GM12878 (cell line): ENCODE data around the gene PGLYRP4. TPM values are rescaled to one million over a fixed set of nuclear protein-coding genes. Genes with fewer than 3 reads are reported as not detected.

Experiments used
- ATAC-seq: fragments of 200-7000 bp; cut with Tn5 transposase; 3 replicates; pipeline ENCODE4 v1.9.1; 2020; ENCODE audit warnings: mild to moderate bottlenecking, moderate library complexity
- BruUV-seq: library from RNA; stranded (reverse); fragments of 400-500 nt; replicated peaks from 2 replicates; lab custom pipeline; 2021; lab: Mats Ljungman, UMichigan
- CTCF ChIA-PET: fragments of 300-600 bp; sonication (Branson Sonifier 250); formaldehyde crosslinking; extraction: SDS; loops from one replicate; lab custom pipeline; 2021; ENCODE audit warnings: inconsistent platforms; lab: Yijun Ruan, JAX
- POLR2A ChIA-PET: fragments of 350-600 bp; formaldehyde crosslinking; extraction: SDS; loops from one replicate; lab custom pipeline; 2021; ENCODE audit warnings: inconsistent platforms; lab: Charles Lee
- RAD21 ChIA-PET: fragments of 300-600 bp; sonication (Branson Sonifier 250); formaldehyde crosslinking; loops from one replicate; lab custom pipeline; 2023; ENCODE audit warnings: antibody characterized with exemption; ENCODE audit not compliant: unreplicated experiment; lab: Charles Lee
- SMC1A ChIA-PET: fragments of 300-600 bp; sonication (Branson Sonifier 250); formaldehyde crosslinking; loops from one replicate; lab custom pipeline; 2023; ENCODE audit not compliant: unreplicated experiment, uncharacterized antibody; lab: Charles Lee
- DNase-seq: peaks from one replicate; pipeline ENCODE4 v3.0.0-alpha.2; 2011; ENCODE audit warnings: low read depth, low spot score
- FAIRE-seq: peaks from 3 replicates; lab custom pipeline; 2011; peaks lifted over from hg19 to GRCh38; lab: Jason Lieb, UNC
- H2AFZ ChIP-seq: 2 replicates; pipeline ENCODE4 v1.6.0; 2011; ENCODE audit warnings: low read depth, low read length, control low read depth; ENCODE audit not compliant: control insufficient read depth
- H3K27ac ChIP-seq: 2 replicates; pipeline ENCODE4 v1.5.1; 2011; ENCODE audit warnings: control low read depth; ENCODE audit not compliant: control insufficient read depth, insufficient read depth
- H3K27me3 ChIP-seq, 2 experiments: replicated peaks in 1 of 2; 2 replicates each; pipeline versions ENCODE4 v1.6.0 to v1.6.1; 2011; ENCODE audit warnings: low read length in 1 of 2; ENCODE audit not compliant: control insufficient read depth in 2 of 2, insufficient read depth in 2 of 2
- H3K36me3 ChIP-seq, 2 experiments: 2 replicates each; pipeline ENCODE4 v1.5.1; 2011; ENCODE audit warnings: low read length in 1 of 2; ENCODE audit not compliant: control insufficient read depth in 2 of 2, insufficient read depth in 2 of 2
- H3K4me1 ChIP-seq: 2 replicates; pipeline ENCODE4 v1.6.1; 2011; ENCODE audit warnings: mild to moderate bottlenecking, low read length, moderate library complexity, mixed read lengths; ENCODE audit not compliant: control insufficient read depth, insufficient read depth
- H3K4me2 ChIP-seq: 2 replicates; pipeline ENCODE4 v1.6.0; 2011; ENCODE audit warnings: control low read depth; ENCODE audit not compliant: control insufficient read depth, insufficient read depth
- H3K4me3 ChIP-seq: fragments of 200-600 bp; sonication (generic); 2 replicates; pipeline ENCODE4 v1.5.1; 2016
- H3K79me2 ChIP-seq: 2 replicates; pipeline ENCODE4 v1.6.0; 2011; ENCODE audit warnings: low read length; ENCODE audit not compliant: control insufficient read depth, insufficient read depth
- H3K9ac ChIP-seq: 2 replicates; pipeline ENCODE4 v1.8.0; 2011; ENCODE audit warnings: low read length, control low read depth, mixed read lengths; ENCODE audit not compliant: control insufficient read depth, insufficient read depth
- H3K9me3 ChIP-seq: replicated peaks from 3 replicates; pipeline ENCODE4 v1.5.1; 2011; ENCODE audit warnings: mild to moderate bottlenecking, low read length; ENCODE audit not compliant: control insufficient read depth, insufficient read depth
- H4K20me1 ChIP-seq: 2 replicates; pipeline ENCODE4 v1.6.0; 2011; ENCODE audit not compliant: control insufficient read depth, insufficient read depth
- BCL11A ChIP-seq: IDR thresholded peaks from 2 replicates; pipeline ENCODE4 v1.6.1; 2011; ENCODE audit warnings: low read depth, low read length
- DPF2 ChIP-seq: fragments of 450-650 bp; IDR thresholded peaks from 2 replicates; pipeline ENCODE4 v1.6.1; 2017; ENCODE audit warnings: mild to moderate bottlenecking
- SKIL ChIP-seq: fragments of 450-650 bp; IDR thresholded peaks from 2 replicates; pipeline ENCODE4 v1.6.1; 2017; ENCODE audit warnings: mild to moderate bottlenecking, low read depth, inconsistent platforms; ENCODE audit not compliant: poor library complexity, severe bottlenecking
- SMAD1 ChIP-seq: fragments of 450-650 bp; IDR thresholded peaks from 2 replicates; pipeline ENCODE4 v1.6.1; 2018; ENCODE audit warnings: mild to moderate bottlenecking, low read depth; ENCODE audit not compliant: partially characterized antibody
- USF2 ChIP-seq: IDR thresholded peaks from 2 replicates; pipeline ENCODE4 v1.6.1; 2011; ENCODE audit warnings: low read depth, low read length, improper control_type of control experiment, borderline replicate concordance
- WGBS: methylation state at CpG from one replicate; pipeline ENCODE4 v1.1.6; 2016; ENCODE audit warnings: low lambda C conversion rate; ENCODE audit not compliant: insufficient replicate concordance, insufficient coverage; ENCODE audit errors: missing lambda C conversion rate; 5-methylcytosine and 5-hydroxymethylcytosine counted together
- in situ Hi-C: fragments of 300-500 bp; cut with MboI; formaldehyde crosslinking; loops from 9 replicates; pipeline ENCODE4 v1.14.3; 2018; ENCODE audit warnings: mixed read lengths
- intact Hi-C: fragments of 100-400 bp; cut with micrococcal nuclease; formaldehyde crosslinking; loops from one replicate; pipeline ENCODE4 v1.14.2; 2022; ENCODE audit not compliant: unreplicated experiment
- polyA plus RNA-seq, 11 experiments: library from polyadenylated mRNA; depleted of rRNA in 4 of 11; unstranded in 6 of 11; stranded (reverse) in 5 of 11; fragments of >200 nt; fragmentation: Nextera tagmentation in 4 of 11; fragmentation: Illumina TruSeq in 1 of 11; extraction: Ambion mirVana in 4 of 11; extraction: Trizol in 1 of 11; gene quantifications; 1 replicate in 1 of 11; 2 replicates in 10 of 11; pipeline versions ENCODE4 v1.2.1 to v1.2.3, GENCODE V29; 2011 to 2016; ENCODE audit warnings: inconsistent platforms in 2 of 11, missing spikeins in 2 of 11, low read depth in 1 of 11
- total RNA-seq, 4 experiments: library from RNA; depleted of rRNA in 3 of 4; stranded (reverse); fragments of >200 nt in 3 of 4; fragmentation: Illumina TruSeq in 1 of 4; extraction: Trizol in 1 of 4; gene quantifications; 2 replicates each; pipeline versions ENCODE4 v1.2.1 to v1.2.3, GENCODE V29; 2013 to 2021
- TF ChIP-seq, protein P1 (sequence below): fragments of 450-650 bp; conservative IDR thresholded peaks from 2 replicates; pipeline ENCODE4 v1.6.1; 2017; ENCODE audit warnings: mild to moderate bottlenecking, moderate library complexity

Gene PGLYRP4
- total and polyA plus RNA-seq, 10 of the 15 experiments (the other 5 are each of a cell fraction or from before 2014, with no cell fraction given) = 0.22 to 3.0 (median 0.44) TPM

DNA sequence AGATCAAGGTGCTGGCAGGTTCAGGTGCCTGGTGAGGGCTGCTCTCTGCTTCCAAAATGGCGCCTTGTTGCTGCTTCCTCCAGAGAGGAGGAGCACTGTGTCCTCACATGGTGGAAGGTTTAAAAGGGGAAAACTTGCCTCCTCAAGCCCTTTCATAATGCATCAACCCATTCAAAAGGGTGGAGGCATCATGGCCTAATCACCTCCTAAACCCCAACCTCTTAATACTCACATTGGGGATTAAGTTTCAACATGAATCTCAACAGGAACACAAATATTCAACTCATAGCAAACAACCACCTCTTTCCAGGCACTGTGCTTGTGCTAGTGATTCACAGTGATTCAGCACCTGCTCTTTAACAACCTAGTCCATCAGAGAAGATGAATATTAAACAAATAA, 22.6 kb upstream of the PGLYRP4 start:
- FAIRE-seq (no peak), DNase-seq (no peak), ATAC-seq (no peak)
- WGBS = 7% methylated on average over 1 of the region's 1 CpG
- Histone ChIP-seq H3K9me3 (no peaks in the 10 kb centered on the region), H3K4me2 (no peak overlapping the region), H2AFZ (no peak overlapping the region), H3K36me3 (no peaks in the 10 kb centered on the region), H4K20me1 (no peaks in the 10 kb centered on the region), H3K27ac (no peak overlapping the region), H3K79me2 (no peaks in the 10 kb centered on the region), H3K4me1 (no peaks in the 10 kb centered on the region), H3K4me3 (no peak overlapping the region), H3K9ac (no peak overlapping the region), H3K27me3 (no peaks in the 10 kb centered on the region)
- ChIA-PET CTCF (no interaction called here), POLR2A (no interaction called here), SMC1A (no interaction called here), RAD21 (no interaction called here)
- BruUV-seq = no TSS peak
- intact Hi-C loops = no loop called here
- in situ Hi-C loops = no loop called here
- TF ChIP-seq, protein P1, sequence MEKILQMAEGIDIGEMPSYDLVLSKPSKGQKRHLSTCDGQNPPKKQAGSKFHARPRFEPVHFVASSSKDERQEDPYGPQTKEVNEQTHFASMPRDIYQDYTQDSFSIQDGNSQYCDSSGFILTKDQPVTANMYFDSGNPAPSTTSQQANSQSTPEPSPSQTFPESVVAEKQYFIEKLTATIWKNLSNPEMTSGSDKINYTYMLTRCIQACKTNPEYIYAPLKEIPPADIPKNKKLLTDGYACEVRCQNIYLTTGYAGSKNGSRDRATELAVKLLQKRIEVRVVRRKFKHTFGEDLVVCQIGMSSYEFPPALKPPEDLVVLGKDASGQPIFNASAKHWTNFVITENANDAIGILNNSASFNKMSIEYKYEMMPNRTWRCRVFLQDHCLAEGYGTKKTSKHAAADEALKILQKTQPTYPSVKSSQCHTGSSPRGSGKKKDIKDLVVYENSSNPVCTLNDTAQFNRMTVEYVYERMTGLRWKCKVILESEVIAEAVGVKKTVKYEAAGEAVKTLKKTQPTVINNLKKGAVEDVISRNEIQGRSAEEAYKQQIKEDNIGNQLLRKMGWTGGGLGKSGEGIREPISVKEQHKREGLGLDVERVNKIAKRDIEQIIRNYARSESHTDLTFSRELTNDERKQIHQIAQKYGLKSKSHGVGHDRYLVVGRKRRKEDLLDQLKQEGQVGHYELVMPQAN = no peak
- TF ChIP-seq DPF2 (no peak), BCL11A (no peak), USF2 (no peak), SKIL (no peak), SMAD1 (no peak)
